OCI-LY1 (cell line): Measurements from ENCODE around the gene MTHFD1L.

ENCODE experiments used
- H2AFZ ChIP-seq: fragments of 200-600 bp; sonication (generic), shearing (Covaris generic); 2 replicates; pipeline ENCODE4 v1.6.0; 2014; ENCODE audit warnings: antibody characterized with exemption, mild to moderate bottlenecking, low read length
- H3F3A ChIP-seq: fragments of 200-600 bp; sonication (generic), shearing (Covaris generic); 2 replicates; pipeline ENCODE4 v1.6.0; 2014; ENCODE audit warnings: mild to moderate bottlenecking, antibody characterized with exemption, low read length, moderate library complexity; ENCODE audit not compliant: insufficient read depth
- H3K27ac ChIP-seq: fragments of 200-600 bp; sonication (generic); 2 replicates; pipeline ENCODE4 v1.5.1; 2014; ENCODE audit warnings: low read length, mixed run types, mild to moderate bottlenecking, low read depth; ENCODE audit not compliant: poor library complexity, severe bottlenecking
- H3K27me3 ChIP-seq: fragments of 200-600 bp; sonication (generic); 2 replicates; pipeline ENCODE4 v1.6.0; 2014; ENCODE audit warnings: antibody characterized with exemption, mild to moderate bottlenecking, low read length, moderate library complexity; ENCODE audit not compliant: insufficient read depth
- H3K36me3 ChIP-seq: fragments of 200-600 bp; sonication (generic); 2 replicates; pipeline ENCODE4 v1.6.1; 2014; ENCODE audit warnings: mild to moderate bottlenecking, antibody characterized with exemption, low read length, moderate library complexity, mixed read lengths; ENCODE audit not compliant: insufficient read depth
- H3K4me1 ChIP-seq: fragments of 200-600 bp; sonication (generic); 2 replicates; pipeline ENCODE4 v1.5.1; 2014; ENCODE audit warnings: mild to moderate bottlenecking, low read length, moderate library complexity; ENCODE audit not compliant: insufficient read depth, severe bottlenecking
- H3K4me2 ChIP-seq: fragments of 200-600 bp; sonication (generic), shearing (Covaris generic); 2 replicates; pipeline ENCODE4 v1.6.1; 2014; ENCODE audit warnings: low read length
- H3K4me3 ChIP-seq: fragments of 200-600 bp; sonication (generic); 2 replicates; pipeline ENCODE4 v1.5.1; 2014; ENCODE audit warnings: low read length, low read depth, mild to moderate bottlenecking, mixed read lengths; ENCODE audit not compliant: poor library complexity, severe bottlenecking
- H3K79me2 ChIP-seq: fragments of 200-600 bp; shearing (Covaris generic); 2 replicates; pipeline ENCODE4 v1.6.1; 2016; ENCODE audit warnings: mixed run types, low read length, mixed read lengths; ENCODE audit not compliant: insufficient read depth
- H3K9ac ChIP-seq: fragments of 200-600 bp; sonication (generic), shearing (Covaris generic); 2 replicates; pipeline ENCODE4 v1.6.1; 2014; ENCODE audit warnings: mild to moderate bottlenecking, low read length, mixed read lengths
- H3K9me2 ChIP-seq: fragments of 200-600 bp; sonication (generic), shearing (Covaris generic); 2 replicates; pipeline ENCODE4 v1.6.1; 2014; ENCODE audit warnings: low read depth, mild to moderate bottlenecking, low read length, mixed read lengths
- H3K9me3 ChIP-seq: fragments of 200-600 bp; shearing (Covaris generic); 2 replicates; pipeline ENCODE4 v1.6.1; 2014; ENCODE audit warnings: low read length, mixed read lengths
- H4K20me1 ChIP-seq: fragments of 200-600 bp; sonication (generic), shearing (Covaris generic); 2 replicates; pipeline ENCODE4 v1.6.0; 2016; ENCODE audit warnings: mild to moderate bottlenecking, low read length; ENCODE audit not compliant: insufficient read depth
- EZH2 ChIP-seq: fragments of 200-600 bp; sonication (generic), shearing (Covaris generic); IDR thresholded peaks from 2 replicates; pipeline ENCODE4 v1.8.0; 2017; ENCODE audit warnings: borderline replicate concordance, mixed run types, mild to moderate bottlenecking, antibody characterized with exemption, low read length, moderate library complexity, mixed read lengths
- TF ChIP-seq, protein P1 (sequence below): fragments of 200-600 bp; sonication (generic), shearing (Covaris generic); IDR thresholded peaks from 2 replicates; pipeline ENCODE4 v1.5.1; 2017; ENCODE audit warnings: mild to moderate bottlenecking, antibody characterized with exemption, low read length, moderate library complexity, mixed read lengths

The MTHFD1L gene

DNA sequence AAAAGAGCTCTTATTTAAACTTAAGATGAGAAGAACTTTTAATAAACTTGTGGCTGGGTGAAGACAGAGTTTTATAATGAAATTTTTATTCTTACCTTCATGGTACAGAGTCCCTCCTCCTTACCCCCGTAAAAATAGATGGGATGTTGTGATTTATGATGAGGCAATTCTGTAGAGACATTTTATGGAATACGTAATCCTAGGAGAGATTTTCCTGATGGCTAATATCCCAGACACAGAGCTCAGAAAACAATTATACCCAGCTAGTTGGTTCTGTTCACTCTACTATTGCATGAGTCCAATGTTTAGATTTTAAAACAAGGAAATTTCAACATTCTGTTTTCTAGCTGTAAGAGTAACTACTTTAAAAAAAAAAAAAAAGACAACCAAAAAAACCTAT, 43.4 kb downstream of the MTHFD1L start:
- H3K9me3 ChIP-seq: no peaks in the 10 kb centered on the region
- H4K20me1 ChIP-seq: no peaks in the 10 kb centered on the region

GRCh38 chr6:150910561-150910960, 45.1 kb downstream of the MTHFD1L start:
- Histone ChIP-seq H3K4me1 (no peaks in the 10 kb centered on the region), H3K9me3 (no peaks in the 10 kb centered on the region), H3K27ac (no peak overlapping the region), H3F3A (no peaks in the 10 kb centered on the region), H3K4me3 (no peak overlapping the region), H4K20me1 (no peaks in the 10 kb centered on the region), H3K9ac (no peak overlapping the region), H3K36me3 (peaks cover 67% of the 10 kb centered on the region), H3K9me2 (no peaks in the 10 kb centered on the region), H3K4me2 (no peak overlapping the region), H2AFZ (no peak overlapping the region), H3K79me2 (no peaks in the 10 kb centered on the region), H3K27me3 (no peaks in the 10 kb centered on the region)
- TF ChIP-seq, protein P1, sequence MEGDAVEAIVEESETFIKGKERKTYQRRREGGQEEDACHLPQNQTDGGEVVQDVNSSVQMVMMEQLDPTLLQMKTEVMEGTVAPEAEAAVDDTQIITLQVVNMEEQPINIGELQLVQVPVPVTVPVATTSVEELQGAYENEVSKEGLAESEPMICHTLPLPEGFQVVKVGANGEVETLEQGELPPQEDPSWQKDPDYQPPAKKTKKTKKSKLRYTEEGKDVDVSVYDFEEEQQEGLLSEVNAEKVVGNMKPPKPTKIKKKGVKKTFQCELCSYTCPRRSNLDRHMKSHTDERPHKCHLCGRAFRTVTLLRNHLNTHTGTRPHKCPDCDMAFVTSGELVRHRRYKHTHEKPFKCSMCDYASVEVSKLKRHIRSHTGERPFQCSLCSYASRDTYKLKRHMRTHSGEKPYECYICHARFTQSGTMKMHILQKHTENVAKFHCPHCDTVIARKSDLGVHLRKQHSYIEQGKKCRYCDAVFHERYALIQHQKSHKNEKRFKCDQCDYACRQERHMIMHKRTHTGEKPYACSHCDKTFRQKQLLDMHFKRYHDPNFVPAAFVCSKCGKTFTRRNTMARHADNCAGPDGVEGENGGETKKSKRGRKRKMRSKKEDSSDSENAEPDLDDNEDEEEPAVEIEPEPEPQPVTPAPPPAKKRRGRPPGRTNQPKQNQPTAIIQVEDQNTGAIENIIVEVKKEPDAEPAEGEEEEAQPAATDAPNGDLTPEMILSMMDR: no peak
- TF ChIP-seq EZH2: no peak

More for the DNA sequence above, 43.4 kb downstream of the MTHFD1L start:
- no peak overlapping the region for H3K4me2 ChIP-seq
- no peak overlapping the region for H2AFZ ChIP-seq
- H3K27me3 ChIP-seq: no peaks in the 10 kb centered on the region
- H3K36me3 ChIP-seq: peaks cover 60% of the 10 kb centered on the region
- H3F3A ChIP-seq: no peaks in the 10 kb centered on the region
- no peaks in the 10 kb centered on the region for H3K4me1 ChIP-seq
- H3K27ac ChIP-seq: no peak overlapping the region
- H3K9me2 ChIP-seq: no peaks in the 10 kb centered on the region
- no peak for TF ChIP-seq EZH2
- no peaks in the 10 kb centered on the region for H3K79me2 ChIP-seq
- no peak overlapping the region for H3K9ac ChIP-seq
- no peak overlapping the region for H3K4me3 ChIP-seq

DNA sequence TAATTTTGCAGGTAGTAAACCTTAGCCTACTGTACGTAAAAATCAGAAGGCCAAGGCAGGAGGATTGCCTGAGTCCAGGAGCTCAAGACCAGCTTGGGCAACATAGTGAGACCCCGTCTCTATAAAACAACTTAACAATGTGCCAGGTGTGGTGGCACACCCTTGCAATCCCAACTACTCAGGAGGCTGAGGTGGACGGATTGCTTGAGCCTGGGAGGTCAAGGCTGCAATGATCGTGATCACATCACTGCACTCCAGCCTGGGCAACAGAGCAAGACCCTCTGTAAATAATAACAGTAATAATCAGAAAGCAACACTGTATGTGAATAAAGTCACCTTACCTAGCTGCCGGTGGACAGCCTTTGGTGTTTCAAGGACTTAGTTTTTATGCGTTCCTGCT, 48.9 kb downstream of the MTHFD1L start:
- Histone ChIP-seq H3K4me1 (no peaks in the 10 kb centered on the region), H3K4me3 (no peak overlapping the region), H4K20me1 (no peaks in the 10 kb centered on the region), H3K79me2 (no peaks in the 10 kb centered on the region), H3K36me3 (peaks cover 52% of the 10 kb centered on the region), H3K9me3 (no peaks in the 10 kb centered on the region), H3K27ac (no peak overlapping the region), H2AFZ (no peak overlapping the region), H3F3A (no peaks in the 10 kb centered on the region), H3K9me2 (no peaks in the 10 kb centered on the region), H3K4me2 (no peak overlapping the region), H3K9ac (no peak overlapping the region), H3K27me3 (no peaks in the 10 kb centered on the region)
- TF ChIP-seq, protein P1: no peak
- no peak for TF ChIP-seq EZH2

GRCh38 chr6:150915131-150915879, 49.8 kb downstream of the MTHFD1L start:
- H3K36me3 ChIP-seq: peaks cover 57% of the 10 kb centered on the region
- no peaks in the 10 kb centered on the region for H4K20me1 ChIP-seq
- no peak overlapping the region for H2AFZ ChIP-seq
- H3F3A ChIP-seq: no peaks in the 10 kb centered on the region
- H3K4me2 ChIP-seq: no peak overlapping the region
- H3K27ac ChIP-seq: no peak overlapping the region
- no peaks in the 10 kb centered on the region for H3K4me1 ChIP-seq
- H3K9ac ChIP-seq: no peak overlapping the region
- H3K27me3 ChIP-seq: no peaks in the 10 kb centered on the region
- no peaks in the 10 kb centered on the region for H3K9me2 ChIP-seq
- no peaks in the 10 kb centered on the region for H3K9me3 ChIP-seq
- TF ChIP-seq, protein P1: no peak
- TF ChIP-seq EZH2: no peak
- no peak overlapping the region for H3K4me3 ChIP-seq
- H3K79me2 ChIP-seq: no peaks in the 10 kb centered on the region
